ENCODE results near the gene TSPAN31. TPM values are rescaled to one million over a fixed set of nuclear protein-coding genes. Genes with fewer than 3 reads are reported as not detected.
"Not testable (repeated sequence)": the region's sequence is repeated elsewhere in the genome, so short reads cannot be mapped to it uniquely, and the experiment has no call there.

The TSPAN31 gene
- total RNA-seq, 1 experiment from 2014 or later = 12.9 TPM

DNA sequence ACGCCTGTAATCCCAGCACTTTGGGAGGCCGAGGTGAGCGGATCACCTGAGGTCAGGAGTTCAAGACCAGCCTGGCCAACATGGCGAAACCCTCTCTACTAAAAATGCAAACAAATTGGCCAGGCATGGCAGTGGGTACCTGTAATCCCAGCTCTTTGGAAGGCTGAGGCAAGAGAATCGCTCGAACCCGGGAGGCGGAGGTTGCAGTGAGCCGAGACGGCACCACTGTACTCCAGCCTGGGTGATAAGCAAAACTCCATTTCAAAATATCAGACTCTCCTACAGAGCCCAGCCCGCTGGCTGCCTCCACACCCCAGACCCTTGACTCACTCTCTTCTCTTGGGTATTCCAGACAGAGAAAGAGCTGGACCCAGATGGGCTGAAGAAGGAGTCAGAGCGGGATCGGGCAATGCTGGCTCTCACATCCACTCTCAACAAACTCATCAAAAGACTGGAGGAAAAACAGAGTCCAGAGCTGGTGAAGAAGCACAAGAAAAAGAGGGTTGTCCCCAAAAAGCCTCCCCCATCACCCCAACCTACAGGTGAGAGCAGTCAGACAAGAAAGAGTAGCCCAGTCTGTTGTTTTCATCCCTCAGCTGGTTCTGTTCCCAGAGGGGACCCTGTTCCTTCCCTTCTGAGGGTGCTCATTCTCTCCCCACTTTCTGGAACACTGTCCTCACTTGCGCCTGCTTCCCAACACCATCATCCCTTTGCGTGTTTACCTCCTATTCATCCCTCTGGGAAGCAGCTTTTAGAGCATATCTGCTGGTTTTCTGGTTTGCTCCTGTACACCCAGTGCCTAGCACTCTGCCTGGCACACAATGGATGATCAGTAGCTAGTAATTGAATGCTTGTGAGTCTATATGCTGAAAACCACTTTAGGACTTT, 26.0 kb upstream of the TSPAN31 start:
- no peak overlapping the region for H3K4me3 ChIP-seq (ENCODE audit: insufficient read depth, low read depth, low read length)
- peak; percentile 10 for DNase-seq

DNA sequence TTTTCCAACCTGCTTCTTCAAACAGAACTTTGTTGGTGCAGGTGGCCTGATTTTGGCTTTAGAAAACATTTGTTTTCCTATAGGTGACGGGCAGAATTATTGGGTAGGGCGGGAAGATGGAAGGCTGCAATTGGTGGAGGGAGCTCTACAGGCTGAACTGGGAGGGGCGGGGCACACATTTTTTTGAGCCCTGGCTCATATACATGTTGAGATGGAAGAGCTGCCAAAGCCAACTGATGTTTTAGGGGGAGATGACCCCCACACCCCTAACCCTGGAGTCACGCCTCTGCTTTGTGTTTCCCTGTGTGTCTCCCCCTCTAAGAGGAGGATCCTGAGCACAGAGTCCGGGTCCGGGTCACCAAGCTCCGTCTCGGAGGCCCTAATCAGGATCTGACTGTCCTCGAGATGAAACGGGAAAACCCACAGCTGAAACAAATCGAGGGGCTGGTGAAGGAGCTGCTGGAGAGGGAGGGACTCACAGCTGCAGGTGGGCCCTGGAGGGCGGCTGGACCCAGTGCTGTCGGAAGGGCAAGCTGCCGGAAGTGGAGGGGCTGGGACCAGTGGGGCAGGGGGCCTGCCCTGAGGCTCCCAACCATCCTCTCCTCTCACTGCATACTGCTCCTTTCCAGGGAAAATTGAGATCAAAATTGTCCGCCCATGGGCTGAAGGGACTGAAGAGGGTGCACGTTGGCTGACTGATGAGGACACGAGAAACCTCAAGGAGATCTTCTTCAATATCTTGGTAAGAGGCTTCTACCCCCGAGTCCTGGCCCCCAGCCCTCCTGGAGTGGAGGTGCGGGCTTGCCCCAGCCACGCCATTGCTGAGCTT, 24.8 kb upstream of the TSPAN31 start:
- H3K4me3 ChIP-seq (ENCODE audit: insufficient read depth, low read depth, low read length) = no peak overlapping the region
- peaks cover 20% of the 10 kb centered on the region for H3K27me3 ChIP-seq (ENCODE audit: control insufficient read depth, insufficient read depth, low read length)
- peak; percentile 29 for DNase-seq
- peaks cover 4% of the 10 kb centered on the region; the same call in 1 of the 2 replicates for H3K36me3 ChIP-seq (replicated peaks; ENCODE audit: control insufficient read depth, insufficient read depth, low read length)

More for the DNA sequence above, 26.0 kb upstream of the TSPAN31 start:
- peaks cover 4% of the 10 kb centered on the region; the same call in 1 of the 2 replicates for H3K36me3 ChIP-seq (replicated peaks; ENCODE audit: control insufficient read depth, insufficient read depth, low read length)
- H3K27me3 ChIP-seq (ENCODE audit: control insufficient read depth, insufficient read depth, low read length) = peaks cover 9% of the 10 kb centered on the region

DNA sequence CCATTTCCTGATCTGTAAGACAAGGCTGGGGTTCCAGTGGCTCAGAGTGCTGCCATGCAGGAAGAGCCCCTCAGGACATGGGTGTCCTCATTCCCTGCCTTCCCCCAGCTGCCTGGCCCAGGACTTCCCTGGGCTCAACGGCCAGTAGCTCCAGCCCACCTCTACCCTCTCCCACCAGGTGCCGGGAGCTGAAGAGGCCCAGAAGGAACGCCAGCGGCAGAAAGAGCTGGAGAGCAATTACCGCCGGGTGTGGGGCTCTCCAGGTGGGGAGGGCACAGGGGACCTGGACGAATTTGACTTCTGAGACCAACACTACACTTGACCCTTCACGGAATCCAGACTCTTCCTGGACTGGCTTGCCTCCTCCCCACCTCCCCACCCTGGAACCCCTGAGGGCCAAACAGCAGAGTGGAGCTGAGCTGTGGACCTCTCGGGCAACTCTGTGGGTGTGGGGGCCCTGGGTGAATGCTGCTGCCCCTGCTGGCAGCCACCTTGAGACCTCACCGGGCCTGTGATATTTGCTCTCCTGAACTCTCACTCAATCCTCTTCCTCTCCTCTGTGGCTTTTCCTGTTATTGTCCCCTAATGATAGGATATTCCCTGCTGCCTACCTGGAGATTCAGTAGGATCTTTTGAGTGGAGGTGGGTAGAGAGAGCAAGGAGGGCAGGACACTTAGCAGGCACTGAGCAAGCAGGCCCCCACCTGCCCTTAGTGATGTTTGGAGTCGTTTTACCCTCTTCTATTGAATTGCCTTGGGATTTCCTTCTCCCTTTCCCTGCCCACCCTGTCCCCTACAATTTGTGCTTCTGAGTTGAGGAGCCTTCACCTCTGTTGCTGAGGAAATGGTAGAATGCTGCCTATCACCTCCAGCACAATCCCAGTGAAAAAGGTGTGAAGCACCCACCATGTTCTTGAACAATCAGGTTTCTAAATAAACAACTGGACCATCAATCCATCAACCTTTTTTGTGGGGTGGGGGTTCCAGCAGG, 23.9 kb upstream of the TSPAN31 start:
- DNase-seq = peak; percentile 30
- H3K4me3 ChIP-seq (ENCODE audit: insufficient read depth, low read depth, low read length) = no peak overlapping the region
- peaks cover 23% of the 10 kb centered on the region for H3K27me3 ChIP-seq (ENCODE audit: control insufficient read depth, insufficient read depth, low read length)
- peaks cover 4% of the 10 kb centered on the region; the same call in 1 of the 2 replicates for H3K36me3 ChIP-seq (replicated peaks; ENCODE audit: control insufficient read depth, insufficient read depth, low read length)

DNA sequence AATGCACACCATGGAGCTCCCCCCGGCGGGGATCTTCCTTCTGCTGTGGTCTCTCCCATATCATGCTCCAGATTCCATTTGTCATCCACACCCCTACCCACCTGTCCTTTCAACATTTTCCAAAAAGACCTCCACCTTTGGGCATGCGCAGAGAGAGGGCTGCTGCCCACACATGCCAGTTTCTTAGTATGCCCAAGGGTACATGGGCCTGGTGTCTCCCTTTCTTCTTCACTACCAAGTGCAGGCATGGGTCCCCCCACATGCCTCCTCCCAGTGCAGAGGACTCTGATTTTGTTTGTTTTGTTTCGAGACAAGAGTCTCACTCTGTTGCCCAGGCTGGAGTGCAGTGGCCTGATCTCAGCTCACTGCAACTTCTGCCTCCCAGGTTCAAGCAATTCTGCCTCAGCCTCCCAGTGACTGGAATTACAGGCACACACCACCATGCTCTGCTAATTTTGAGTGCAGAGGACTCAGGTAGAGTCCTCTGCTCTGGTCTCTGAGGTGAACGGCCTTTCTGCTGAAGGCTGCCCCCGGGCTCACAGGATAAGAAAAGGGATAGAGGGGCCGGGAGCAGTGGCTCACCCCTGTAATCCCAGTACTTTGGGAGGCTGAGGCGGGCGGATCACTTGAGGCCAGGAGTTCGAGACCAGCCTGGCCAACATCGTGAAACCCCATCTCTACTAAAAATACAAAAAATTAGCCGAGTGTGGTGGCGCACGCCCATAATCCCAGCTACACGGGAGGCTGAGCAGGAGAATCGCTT, 22.8 kb upstream of the TSPAN31 start:
- DNase-seq = not testable (repeated sequence)

DNA sequence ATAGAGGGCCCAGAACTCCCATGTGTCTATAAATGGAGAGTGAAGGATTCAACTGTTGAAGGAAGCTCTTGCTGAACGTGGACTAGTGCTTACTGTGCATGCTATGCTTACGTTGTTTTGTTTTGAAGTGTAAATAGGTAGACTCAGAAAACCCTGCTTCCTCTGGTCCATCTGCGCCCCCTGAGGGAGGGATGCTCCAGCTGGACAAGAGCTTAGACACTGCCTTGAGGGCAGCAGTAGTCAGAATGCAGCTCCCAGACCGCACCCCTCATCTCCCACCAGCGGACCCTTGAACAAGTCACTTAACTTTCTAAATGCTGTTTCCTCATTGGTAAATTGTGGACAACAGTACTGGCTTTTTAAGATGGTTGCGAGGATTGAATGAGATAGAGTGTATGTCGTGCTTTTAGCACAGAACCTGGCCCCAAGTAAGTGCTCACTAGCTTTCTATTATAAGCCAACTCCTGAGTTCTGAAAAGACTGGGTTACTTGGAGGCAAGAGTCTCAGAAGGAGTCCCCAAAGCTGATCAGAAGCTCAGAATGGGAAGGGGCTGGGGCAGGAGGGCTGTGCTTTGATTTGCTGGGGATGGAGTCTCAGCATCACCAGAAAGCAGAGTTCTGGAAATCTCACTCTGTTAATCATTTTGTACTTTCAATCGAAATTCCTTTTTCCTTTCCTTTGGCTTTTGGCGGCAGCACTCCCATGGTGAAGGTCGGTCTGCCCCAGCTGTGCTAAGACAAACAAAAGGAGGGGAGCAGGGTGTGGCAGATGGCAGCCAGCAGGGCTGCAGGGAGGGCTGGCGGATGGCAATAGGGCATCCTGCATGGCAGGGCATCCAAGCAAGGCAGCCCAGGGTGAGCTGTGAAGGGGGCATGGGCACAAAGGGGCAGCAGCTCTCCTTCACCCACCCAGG, 21.9 kb upstream of the TSPAN31 start:
- Histone ChIP-seq H3K4me3 (ENCODE audit: insufficient read depth, low read depth, low read length) (no peak overlapping the region), H3K36me3 (replicated peaks; ENCODE audit: control insufficient read depth, insufficient read depth, low read length) (no peaks in the 10 kb centered on the region; the same call in 1 of the 2 replicates), H3K27me3 (ENCODE audit: control insufficient read depth, insufficient read depth, low read length) (peaks cover 44% of the 10 kb centered on the region)
- no peak for DNase-seq

More for the DNA sequence above, 22.8 kb upstream of the TSPAN31 start:
- not testable (repeated sequence) for H3K4me3 ChIP-seq (ENCODE audit: insufficient read depth, low read depth, low read length); H3K36me3 ChIP-seq (replicated peaks; ENCODE audit: control insufficient read depth, insufficient read depth, low read length)
- H3K27me3 ChIP-seq (ENCODE audit: control insufficient read depth, insufficient read depth, low read length) = peaks cover 34% of the 10 kb centered on the region

DNA sequence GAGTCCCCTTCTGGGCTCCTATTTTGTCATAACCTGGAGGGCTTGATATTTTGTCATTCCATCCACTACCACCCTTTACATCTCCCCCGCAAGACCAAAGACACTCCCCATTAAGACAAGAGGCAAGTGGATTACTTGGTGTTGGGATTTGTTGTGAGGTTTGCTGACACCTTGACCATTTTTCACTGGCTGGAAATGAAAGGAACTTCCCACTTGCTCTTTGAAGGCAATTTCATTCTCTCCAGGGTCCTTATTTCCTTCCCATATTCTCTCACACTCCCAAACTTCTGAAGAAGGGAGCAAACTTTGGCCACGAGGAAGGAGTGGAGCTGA, 21.2 kb upstream of the TSPAN31 start:
- DNase-seq = no peak
- peaks cover 50% of the 10 kb centered on the region for H3K27me3 ChIP-seq (ENCODE audit: control insufficient read depth, insufficient read depth, low read length)
- no peaks in the 10 kb centered on the region; the same call in 1 of the 2 replicates for H3K36me3 ChIP-seq (replicated peaks; ENCODE audit: control insufficient read depth, insufficient read depth, low read length)
- H3K4me3 ChIP-seq (ENCODE audit: insufficient read depth, low read depth, low read length) = no peak overlapping the region

DNA sequence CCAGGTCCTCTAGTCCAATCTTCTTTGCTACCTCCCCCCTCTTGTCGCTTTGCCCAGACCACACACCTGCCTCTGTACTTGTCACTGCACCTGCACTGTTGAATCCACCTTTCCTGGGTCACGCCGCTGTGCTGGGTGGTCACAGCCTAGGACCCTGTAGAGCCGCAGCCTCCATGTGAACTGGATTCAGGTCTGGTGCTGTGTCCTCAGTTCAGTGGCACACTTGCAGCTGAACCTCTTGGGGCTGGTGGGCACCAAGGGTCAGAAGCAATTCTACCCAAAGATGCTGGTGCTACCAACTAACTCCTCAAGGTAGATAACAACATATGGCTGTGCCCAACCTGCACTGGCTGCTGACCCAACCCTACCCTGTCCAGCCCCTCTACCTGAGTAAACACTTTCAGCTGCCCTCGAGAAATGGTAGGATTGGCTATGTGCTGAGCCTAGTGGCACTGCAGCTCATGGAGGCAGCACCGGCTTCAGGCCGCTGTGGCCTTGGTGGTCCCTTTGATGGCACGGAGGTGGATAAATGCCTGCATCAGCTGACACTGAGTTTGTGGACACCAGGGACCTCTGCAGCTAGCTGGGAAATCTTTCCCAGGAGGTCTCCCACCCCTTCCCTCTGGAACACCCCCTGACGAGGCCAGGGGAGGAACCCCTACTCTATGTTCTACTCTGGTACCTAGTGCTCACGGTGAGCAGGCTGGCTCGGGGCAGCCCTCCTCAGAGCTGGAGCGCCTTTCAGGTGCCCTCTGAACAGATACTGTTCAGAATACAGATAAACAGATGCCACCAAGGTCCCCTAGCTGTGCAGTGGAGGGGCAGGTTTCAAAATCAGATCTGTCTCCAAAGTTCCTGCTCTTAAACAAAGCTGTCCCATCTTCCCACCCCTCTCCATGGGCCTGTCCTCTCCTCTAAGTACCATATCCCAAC, 20.6 kb upstream of the TSPAN31 start:
- Histone ChIP-seq H3K27me3 (ENCODE audit: control insufficient read depth, insufficient read depth, low read length) (peaks cover 54% of the 10 kb centered on the region), H3K4me3 (ENCODE audit: insufficient read depth, low read depth, low read length) (no peak overlapping the region), H3K36me3 (replicated peaks; ENCODE audit: control insufficient read depth, insufficient read depth, low read length) (no peaks in the 10 kb centered on the region; the same call in 1 of the 2 replicates)
- DNase-seq = no peak

DNA sequence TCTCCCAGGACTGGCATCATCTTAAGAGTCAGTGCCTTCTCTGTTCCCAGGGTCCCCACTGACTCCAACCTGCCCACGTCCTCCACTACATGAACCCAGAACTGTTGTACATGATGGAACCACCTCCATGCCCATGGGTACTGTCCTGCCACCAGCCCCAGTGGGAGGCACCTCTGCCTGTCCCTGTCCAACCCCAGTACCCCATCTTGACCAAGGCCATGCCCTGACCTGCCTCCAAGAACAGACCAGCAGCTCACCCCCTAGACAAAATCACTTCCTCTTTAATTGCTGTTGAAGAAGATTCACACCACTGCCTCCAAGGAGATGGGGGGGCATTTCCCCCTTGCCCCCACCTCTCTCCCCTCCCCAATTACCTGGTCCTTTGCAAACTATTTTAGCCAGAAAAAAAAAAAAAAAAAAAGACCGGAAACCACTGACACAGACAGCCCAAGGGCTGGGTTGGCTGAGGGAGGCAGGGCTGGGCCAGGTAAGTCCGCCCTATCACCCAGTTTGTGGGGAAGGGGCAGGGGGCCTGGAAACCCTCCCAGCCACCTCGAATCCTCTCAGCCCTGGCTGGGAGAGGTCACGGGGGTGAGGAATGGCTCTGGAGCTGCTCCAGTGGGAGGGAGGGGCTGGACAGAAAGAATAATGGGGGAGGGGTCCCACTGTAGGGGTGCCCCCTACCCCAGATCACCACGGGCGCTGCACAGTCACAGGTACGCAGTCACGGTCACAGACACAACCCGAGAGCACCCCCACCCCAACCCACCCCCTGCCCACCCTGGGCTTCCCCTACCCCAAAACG, 19.7 kb upstream of the TSPAN31 start:
- DNase-seq = no peak
- H3K36me3 ChIP-seq (replicated peaks; ENCODE audit: control insufficient read depth, insufficient read depth, low read length) = no peaks in the 10 kb centered on the region; the same call in 1 of the 2 replicates
- peak overlapping the region; percentile 11; the same call in 1 of the 2 replicates for H3K4me3 ChIP-seq (ENCODE audit: insufficient read depth, low read depth, low read length)

DNA sequence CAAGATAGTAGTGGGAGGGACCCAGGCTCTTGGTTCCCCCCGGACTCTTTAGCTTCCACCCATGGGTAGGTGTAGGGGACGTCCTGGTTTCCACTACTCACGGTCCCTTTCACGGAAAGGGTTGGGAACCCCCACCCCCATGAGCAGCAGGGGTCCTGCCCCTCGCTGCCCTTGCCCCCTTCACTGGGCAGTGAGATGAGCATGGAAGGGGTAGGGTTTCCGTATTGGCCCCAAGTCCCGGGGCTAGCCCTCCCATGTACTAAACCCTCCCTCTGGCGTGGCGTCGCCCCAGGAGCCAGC, 19.0 kb upstream of the TSPAN31 start:
- Histone ChIP-seq H3K27me3 (ENCODE audit: control insufficient read depth, insufficient read depth, low read length) (peaks cover 69% of the 10 kb centered on the region), H3K36me3 (replicated peaks; ENCODE audit: control insufficient read depth, insufficient read depth, low read length) (no peaks in the 10 kb centered on the region), H3K4me3 (ENCODE audit: insufficient read depth, low read depth, low read length) (peak overlapping the region; percentile 59; the same call in 1 of the 2 replicates)
- peak; percentile 65 for DNase-seq

More for the DNA sequence above, 19.7 kb upstream of the TSPAN31 start:
- peaks cover 63% of the 10 kb centered on the region for H3K27me3 ChIP-seq (ENCODE audit: control insufficient read depth, insufficient read depth, low read length)

DNA sequence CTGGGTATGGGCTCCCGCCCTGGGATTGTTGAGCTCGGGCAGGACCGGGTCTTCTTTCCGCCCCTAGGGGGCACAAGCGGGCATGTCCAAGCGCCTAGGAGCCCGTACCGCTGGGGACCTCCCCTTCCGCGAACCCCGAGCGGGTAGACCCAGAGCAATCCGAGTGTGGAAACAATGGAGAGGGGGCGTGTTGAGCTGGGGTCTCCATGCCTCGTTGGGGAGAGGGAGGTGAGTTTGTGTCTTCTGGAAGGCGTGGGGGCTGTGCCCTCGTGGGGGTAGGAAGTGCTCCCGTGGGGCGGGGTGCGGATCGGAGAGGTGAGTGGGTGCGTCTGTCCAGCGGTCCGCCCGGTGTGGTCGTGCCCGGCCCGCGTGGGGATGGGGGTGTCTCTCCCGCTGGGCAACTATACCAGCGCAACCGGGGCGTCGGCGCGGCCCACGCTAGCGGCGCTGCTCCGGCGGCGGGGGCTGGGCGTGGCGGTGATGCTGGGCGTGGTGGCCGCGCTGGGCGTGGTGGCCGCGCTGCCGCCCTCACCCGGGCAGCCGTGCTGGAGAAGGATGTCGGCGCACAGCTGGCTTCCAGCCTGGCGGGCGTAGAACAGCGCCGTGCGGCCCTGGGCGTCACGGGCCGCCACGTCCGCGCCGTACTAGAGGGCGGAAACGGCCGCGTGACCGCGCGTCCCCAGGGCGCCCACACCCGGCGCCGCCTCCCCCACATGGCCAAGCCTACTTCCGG, 18.5 kb upstream of the TSPAN31 start:
- peak; percentile 97 for DNase-seq
- Histone ChIP-seq H3K27me3 (ENCODE audit: control insufficient read depth, insufficient read depth, low read length) (peaks cover 74% of the 10 kb centered on the region), H3K4me3 (ENCODE audit: insufficient read depth, low read depth, low read length) (peak overlapping the region; percentile 59), H3K36me3 (replicated peaks; ENCODE audit: control insufficient read depth, insufficient read depth, low read length) (no peaks in the 10 kb centered on the region)

Measured in H7 (cell line).